ENCODE measurements around the gene TTLL11.

The TTLL11 gene

DNA sequence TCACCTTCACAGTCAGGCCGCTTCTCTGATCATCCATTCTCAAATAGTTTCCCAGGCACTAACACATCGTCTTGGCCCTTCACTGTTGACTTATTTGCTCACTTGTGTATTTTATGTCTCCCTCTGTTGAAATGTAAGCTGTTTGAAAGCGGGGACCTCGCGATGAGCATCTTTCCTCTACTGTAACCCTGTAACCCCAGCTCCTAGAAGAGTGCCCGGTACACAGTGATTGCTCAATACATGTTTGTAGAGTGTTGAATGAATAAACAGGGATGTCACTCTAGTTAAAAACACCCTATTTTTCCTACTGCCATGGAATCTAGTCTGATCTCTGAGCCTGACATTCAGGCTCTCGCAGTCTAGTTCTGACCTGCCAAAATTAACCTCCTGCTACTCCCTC lies 150.8 kb downstream of the TTLL11 start:
- DNase-seq (ENCODE audit: low read depth in 2 of 2) = no peak

DNA sequence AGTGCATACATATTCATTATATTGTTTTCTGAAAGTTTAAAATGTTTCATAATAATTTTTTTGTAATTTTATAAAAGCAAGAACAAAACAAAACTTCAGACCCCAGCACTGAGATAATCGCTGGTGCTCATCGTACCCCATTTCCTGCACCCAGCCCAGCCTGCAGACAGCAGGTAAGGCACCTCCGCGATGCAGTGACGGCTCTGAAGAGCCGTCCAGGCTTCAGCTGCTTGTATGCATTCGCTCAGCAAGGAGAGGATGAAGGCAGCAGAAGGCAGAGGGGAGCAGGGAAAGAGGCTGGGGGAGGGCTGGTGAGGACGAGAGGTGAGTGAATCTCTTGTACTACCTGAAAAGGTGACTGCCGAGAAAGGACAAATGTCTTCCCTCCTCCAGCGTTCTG lies 153.5 kb downstream of the TTLL11 start:
- DNase-seq (ENCODE audit: low read depth in 2 of 2) = no peak

DNA sequence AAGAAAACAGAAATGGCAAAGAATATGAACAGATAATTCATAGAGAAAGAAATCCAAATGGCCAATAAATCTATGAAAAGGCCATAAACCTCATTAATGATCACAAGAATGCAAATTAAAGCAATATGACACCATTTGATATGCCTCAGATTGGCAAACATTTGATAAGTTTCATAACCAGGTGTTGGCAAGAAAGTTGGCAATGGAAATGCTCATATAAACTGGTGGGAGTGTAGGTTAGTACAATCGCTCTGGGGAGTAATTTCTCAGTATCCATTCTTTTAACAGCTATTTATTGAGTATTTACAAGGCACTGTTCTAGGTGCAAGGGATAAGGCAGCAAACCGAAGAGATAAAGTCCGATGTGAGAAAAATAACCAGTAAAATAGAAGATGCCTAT lies 154.5 kb downstream of the TTLL11 start:
- DNase-seq (ENCODE audit: low read depth in 2 of 2) = no peak

DNA sequence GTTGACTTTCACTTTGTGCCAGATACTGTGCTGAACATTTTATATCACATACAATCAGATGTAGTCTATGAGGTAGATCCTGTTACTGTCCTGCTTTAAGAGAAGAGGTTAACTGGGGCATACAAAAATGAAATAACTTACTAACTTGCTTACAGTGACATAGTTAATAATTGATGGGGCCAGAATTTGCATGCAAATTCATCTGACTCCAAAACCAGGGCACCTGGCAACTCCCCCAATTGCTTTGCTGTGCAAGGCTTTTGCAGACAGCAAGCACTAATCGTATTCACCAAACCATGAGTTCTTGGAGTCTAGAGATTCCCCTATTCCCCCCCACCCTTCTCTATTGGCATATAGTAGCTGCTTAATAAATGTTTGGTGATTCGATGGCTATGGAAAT lies 155.9 kb downstream of the TTLL11 start:
- DNase-seq (ENCODE audit: low read depth in 2 of 2) = no peak

DNA sequence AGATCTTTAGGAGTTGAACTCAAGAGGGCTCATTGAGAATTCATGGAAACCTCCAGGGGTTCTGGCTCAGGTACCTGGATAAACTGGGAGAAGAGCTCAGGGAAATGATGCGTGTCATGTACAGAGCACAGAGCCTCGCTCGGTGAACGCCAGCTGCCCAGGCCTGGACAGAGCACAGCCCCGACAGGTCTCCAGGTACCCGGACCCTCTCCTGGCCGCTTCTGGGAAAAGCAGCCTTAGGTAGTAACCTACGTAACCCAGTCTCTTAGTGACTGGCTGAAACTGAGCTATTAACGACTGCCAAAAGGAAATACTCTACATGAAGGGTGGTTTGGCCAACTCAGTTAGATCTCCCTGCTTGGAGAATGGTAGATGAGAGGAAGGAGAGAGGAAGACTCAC lies 157.4 kb downstream of the TTLL11 start:
- DNase-seq (ENCODE audit: low read depth in 2 of 2) = no peak

DNA sequence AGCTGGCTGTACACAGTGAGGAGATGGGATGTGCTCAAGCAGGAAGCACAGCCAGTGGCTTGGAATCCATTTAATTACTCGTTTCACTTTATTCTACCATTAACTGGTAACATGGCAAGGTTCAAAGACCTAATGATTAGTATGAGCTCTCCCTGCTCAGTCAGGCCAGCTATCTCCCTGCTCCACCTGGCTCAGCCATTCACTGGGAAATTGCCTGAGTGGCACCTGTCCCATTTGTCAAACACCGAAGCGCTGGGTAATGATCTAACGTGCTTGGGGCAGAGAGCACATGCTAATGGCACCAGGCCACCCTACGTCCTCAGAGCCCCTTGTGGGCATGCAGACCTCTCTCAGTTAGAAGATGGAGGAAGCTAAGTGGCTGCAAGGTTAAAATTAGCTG lies 162.2 kb downstream of the TTLL11 start:
- DNase-seq (ENCODE audit: low read depth in 2 of 2) = no peak

DNA sequence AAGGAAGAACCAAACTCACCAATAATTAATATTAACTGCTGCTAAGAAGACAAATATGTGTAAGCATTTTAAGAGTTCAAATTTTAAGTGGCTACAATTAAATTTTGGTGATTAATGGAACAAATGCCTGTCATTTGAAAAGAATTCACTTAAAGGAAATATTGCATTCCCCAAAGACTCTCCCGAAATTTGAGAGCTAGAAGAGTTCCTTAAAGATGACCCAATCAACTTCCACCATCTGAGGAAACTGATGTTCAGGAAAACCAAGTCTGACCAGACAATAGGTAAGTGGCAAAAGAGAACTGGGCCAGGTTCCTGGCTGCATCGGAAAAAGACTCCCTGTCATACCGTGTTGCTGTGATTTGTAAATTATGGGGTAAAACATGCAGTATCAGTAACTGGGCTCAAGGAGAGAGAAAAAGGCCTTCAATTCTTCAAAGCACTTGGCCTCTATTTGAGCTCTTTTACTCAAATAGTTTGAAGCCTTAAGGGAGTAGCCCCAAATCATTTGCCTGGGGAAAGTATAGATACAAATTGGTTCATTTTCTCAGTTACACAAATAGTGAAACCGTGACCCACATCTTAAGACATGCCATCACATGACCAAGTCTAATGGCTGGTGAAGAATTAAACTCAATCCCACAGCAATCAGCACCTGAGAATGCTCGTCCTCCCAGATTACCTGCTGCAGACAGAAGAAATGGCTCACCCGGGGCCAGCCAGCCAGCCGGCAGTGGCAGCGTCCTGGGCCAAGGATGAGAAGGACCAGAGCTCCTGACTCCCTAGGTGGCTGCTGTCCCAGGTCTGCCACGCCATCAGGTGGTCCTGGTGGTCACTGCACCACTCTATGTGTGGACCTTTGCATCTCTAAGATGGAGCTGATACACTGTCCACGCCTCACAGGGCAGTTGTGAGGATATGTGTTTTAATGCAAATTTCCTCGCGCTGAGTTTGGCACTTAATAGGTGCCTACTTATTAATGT lies 162.9 kb downstream of the TTLL11 start:
- DNase-seq (ENCODE audit: low read depth in 2 of 2) = no peak

DNA sequence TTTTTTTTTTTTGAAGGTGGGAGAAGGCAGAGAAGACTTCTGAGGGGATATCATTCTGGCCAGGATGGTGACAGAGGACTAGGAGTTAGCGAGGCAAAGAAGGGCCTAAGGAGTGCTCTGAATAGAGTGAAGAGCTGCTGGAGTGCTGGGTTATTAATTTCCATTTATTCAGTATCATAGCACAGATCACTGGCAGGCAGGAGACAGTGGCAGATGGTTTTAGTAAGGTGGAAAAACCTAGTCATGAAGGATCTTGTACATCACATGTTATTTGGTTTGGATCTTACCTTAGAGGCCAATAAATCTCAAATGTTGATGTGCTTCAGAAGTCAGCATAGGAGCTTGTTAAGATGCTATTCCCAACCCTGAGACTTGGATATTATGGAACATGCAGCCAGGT lies 165.5 kb downstream of the TTLL11 start:
- no peak for DNase-seq (ENCODE audit: low read depth in 2 of 2)

DNA sequence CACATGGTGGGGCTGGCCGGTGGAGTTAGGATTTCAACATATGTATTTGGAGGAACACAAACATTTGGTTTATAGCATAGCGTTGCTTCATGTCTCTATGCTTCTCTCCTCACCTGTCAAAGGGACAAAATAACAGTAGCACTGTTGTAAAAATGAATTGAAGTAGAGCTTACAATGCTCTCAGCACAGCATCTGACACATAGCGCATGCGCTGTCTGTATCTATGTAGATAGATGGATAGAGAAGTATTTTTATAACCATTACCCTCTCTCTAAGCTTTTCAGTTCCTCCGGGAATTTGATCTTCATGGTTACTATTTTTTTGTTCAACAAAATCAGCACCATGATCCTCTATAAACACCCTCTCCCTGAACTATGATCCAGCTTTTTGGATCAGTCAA lies 166.0 kb downstream of the TTLL11 start:
- no peak for DNase-seq (ENCODE audit: low read depth in 2 of 2)

DNA sequence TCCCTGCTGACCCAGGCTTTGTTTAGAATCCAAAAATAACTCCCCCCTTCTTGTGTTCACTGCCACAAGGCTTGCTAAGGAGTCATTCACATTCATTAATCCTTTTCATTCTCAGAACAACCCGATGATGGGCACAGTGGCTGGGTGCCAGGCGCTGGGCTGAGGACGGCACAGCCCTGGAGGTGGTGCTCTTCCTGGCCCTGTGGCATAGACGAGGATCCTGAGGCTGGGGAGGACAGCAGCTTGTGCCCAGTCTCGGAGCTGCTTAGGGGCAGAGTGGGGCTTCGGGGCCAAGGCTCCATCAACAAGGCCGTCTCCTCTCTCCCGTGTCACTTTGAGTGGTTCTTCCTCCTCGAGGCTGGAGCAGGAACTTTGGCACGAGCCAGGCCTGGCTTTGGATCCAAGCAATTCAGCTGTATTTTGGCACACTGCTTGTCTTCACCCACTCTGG lies 166.7 kb downstream of the TTLL11 start:
- no peak for DNase-seq (ENCODE audit: low read depth in 2 of 2)

DNA sequence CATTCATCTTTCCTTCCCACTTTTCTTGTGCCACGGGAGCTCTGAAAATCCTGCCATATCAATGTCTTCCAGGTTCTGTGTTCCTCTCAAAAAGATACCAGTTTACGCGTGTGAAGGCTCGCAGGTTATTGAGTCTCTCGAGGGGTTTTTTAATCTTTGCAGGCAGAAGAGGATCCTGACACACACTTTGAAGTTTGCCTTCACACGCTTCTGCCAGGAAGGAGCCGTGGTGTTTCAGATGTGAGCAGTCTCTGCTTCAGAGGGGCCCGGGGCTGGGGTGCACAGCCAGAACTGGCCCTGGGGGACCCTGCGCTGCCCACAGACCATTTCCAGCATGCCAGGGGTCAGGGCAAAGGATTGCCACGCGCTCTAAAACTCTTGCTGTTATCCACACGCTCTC lies 167.2 kb downstream of the TTLL11 start:
- DNase-seq (ENCODE audit: low read depth in 2 of 2) = no peak

DNA sequence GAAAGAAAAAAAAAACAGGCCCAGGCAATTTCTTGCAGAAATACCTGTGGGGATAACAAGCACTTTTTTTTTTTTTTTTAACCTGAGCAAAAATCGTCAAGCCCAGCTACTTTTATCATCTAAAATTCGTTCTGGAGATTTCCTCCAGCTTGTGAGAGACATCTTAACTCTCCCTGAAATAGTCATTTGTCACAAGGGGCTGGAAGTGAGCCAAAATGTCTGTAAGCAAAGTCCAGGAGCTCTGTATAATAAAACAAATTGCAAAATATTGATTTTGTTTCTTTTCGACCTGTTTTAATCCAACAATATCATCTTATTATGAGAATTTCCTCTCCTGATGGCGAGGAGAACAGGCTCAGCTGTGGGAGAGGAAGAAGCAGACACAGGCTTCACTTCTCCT lies 168.4 kb downstream of the TTLL11 start:
- no peak for DNase-seq (ENCODE audit: low read depth in 2 of 2)

DNA sequence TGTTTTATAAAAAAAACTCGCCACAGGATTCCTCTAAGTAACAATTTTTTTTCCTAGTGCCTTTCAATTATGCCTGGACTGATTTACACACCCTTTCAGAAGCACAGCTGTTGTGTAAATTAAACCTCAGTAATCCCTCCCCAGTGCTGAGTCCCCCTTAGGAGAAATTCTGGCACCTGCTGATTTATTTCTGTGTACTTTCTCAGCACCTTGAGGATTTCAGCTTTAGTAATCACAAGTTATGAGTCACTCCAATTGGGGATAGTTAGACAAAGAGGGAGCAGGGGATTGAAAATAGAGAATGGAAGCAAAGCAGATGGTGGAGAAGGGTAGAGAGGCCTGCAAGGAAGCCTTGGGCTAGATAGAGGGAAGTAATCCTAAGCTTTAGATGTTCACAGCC lies 171.7 kb downstream of the TTLL11 start:
- DNase-seq (ENCODE audit: low read depth in 2 of 2) = no peak

DNA sequence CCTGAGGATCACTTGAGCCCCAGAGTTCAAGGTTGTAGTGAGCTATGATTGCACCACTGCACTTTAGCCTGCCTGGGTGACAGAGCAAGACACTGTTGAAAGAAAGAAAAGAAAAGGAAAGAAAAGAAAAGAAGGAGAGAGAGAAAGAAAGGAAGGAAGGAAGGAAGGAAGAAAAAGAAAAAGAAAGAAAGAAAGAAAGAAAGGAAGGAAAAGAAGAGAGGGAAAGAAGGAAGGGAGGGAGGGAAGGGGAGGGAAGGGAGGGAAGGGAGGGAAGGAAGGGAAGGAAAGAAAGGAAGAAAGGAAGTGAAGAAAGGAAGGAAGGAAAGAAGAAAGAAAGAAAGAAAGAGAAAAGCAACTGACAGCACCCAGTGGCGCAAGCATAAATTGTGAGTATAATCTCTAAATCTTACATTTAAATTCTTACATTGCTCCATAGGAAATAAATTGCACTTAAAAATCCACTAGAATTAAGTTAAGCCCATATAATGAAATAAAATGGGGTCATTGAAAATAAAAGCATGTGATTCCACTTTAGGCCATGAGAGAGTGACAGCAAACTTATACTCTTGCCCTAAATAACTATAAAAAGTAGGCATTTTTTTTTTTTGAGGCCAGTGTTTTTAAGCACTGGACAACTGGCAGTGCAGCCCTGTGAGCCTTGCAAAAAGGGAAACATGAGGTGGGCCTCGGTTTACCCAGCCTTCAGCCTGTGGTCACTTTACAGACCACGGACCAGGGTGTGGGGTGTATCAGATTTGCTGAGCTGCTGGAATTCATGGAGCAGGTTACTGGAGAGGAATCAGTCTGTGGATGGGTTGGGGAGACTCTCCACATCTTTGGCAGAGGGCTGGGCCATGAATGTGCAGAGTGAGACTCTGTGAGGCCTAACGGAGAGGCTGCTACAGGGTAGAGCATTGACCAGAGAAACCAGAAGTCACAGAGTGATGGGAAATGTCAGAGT lies 175.5 kb downstream of the TTLL11 start:
- DNase-seq (ENCODE audit: low read depth in 2 of 2) = no peak

DNA sequence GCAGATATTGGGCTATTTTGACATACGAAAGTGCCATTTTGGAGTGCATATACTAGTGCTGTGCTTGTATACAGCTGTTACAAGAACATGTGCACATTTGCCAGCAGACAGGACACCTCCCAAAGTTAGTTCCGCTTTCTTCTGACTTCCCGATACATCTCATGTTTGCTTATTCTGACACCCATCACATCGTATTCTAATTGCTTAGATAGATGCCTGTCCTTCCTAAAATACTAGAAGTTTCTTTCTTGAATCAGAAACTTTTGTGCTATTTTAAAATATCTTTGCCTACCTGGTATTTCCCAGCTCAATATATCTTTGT lies 177.8 kb downstream of the TTLL11 start:
- DNase-seq (ENCODE audit: low read depth in 2 of 2) = no peak

DNA sequence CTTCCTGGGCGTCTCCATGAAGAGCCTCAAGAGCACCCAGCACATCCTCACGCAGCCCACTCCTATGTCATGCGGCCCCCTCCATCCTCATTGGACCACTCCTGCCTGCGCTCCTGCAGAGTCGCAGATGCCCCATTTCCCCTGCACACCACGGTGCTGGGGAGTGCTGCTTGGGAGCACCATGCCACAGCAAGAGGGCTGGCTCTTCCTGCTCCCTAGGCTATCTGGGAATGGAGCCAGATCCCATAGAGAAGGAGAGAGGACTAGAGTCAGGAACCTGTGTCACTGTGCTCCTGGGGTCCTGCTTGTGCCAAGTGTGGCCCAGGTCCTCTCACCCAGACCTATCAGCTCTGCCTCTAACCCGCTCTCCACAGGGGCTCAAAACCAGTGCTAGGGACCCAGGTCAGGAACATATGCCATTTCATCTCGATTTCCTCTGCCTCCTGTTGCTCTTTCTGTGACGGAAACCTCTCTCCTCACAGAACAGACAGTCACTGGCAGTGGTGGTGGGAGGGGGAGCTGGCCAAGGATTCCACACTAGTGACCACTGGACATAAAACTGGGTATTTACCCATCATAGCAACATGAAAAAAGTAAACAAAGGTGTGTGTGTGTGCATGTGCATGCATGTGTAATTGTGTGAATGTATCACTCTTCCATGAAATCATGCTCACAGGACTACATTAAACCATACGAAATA lies 178.4 kb downstream of the TTLL11 start:
- no peak for DNase-seq (ENCODE audit: low read depth in 2 of 2)

DNA sequence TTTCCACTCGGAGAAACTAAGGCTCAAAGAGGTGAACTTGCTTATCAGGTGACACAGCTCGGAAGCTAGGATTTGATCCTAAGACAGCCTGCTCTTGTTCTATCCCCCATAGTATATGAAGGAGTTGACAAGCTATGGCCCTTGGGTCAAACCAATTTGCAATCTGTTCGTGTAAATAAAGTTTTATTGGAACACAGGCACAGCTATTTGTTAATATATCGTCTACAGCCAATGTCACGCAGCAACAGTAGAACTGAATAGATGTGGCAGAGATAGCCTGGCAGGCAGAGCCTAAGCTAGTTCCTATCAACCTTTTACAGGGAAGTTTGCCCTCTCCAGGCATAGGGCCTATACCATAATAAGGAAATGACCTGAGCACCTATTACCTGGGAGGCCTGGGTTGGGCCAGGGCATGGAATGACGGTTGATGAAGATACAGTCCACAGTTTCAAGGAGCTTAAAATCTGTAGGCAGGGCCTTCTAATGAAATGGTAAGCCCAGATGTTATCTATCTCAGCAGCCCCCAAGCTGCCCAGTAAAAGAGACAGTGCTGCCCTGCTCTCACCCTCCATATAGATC lies 179.0 kb downstream of the TTLL11 start:
- DNase-seq (ENCODE audit: low read depth in 2 of 2) = no peak

DNA sequence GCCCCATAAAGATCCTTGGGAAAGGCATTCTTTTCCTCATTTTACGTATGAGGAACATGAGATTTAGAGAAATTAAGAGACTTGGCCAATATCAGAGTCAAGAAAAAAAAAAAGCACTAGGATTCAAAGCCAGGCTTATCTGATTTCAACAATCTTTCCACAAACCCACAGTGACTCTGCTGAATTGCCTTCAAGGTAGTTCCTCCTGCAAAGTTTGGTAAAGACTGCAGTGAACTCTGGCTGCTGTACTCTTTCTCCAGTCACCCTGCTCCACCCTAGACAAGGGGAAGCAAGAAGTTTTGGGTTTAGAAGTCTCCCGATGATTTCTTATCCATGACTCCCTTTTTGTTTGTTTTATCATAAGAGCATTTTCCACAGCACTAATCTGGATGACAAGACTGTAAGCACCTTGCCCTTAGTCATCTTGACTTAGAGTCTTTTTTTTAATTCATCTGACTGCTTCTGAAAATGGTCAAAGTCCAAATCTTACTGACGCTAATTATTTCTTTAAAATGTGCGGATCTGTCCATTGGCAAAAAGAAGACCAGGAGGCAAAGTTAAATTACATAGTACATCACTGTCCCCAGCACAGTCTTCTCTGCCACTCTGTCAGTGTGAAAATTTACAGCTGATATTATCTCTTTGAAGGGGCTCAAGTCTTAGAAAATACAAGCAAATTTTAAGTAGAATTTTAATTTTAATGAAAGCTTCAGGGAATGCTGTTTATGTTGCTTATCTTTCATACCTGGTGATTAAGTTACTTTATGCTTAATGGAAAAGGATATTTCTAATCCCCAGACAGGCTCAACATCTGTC lies 180.1 kb downstream of the TTLL11 start:
- no peak for DNase-seq (ENCODE audit: low read depth in 2 of 2)

DNA sequence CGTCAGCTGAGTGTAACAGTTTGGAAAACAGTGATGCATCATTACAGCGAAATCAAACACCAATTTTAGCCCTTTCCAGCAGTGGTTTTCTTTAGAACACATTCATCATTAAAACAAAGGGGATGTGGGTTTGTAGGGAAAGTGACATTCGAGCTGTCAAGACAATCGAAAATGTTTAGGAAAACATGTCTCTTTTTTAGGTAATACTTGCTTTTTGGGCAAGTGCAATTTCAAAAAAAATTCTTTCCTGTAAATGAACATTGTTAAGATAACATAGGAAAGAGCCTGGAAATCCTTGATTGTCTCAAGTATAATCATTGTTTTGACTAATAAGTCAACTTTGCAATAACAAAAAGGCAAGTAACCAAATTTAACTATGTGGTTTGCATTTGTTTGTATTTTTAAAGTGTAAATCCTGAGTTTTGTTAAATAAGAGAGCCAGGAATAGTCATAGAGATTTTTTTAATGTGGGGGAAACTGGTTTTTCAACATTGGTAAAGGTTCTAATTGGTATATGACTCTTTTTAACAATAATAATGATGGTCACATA lies 182.5 kb downstream of the TTLL11 start:
- no peak for DNase-seq (ENCODE audit: low read depth in 2 of 2)

DNA sequence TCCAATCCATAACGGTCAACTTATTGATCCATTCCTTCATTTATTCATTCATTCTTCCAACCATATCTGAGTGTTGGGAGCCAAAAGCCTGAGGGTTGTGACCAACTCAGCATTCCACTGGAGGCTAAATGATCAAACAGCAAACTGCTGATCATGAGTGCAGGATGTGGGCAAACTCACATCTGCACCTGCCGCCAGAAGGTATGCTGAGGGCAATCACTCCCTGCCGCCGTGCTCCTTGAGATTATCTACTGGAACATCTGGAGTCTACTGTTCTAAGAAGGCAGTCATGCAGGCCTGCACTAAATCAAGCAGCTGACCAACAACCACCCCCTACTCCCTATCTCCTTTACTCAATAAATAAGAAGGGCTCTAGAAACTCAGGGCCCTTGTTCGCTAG lies 184.0 kb downstream of the TTLL11 start:
- no peak for DNase-seq (ENCODE audit: low read depth in 2 of 2)
